MM.1S (cell line): Measurements from ENCODE around the gene CCL27.

Experiments
- DNase-seq: peaks from one replicate; pipeline ENCODE4 v3.0.0-alpha.2; 2015
- H2AFZ ChIP-seq: fragments of 300-600 bp; sonication (generic); 2 replicates; pipeline ENCODE4 v1.6.0; 2016; ENCODE audit warnings: antibody characterized with exemption, low read length
- H3F3A ChIP-seq: fragments of 300-600 bp; sonication (generic); 2 replicates; pipeline ENCODE4 v1.6.1; 2016; ENCODE audit warnings: mild to moderate bottlenecking, antibody characterized with exemption, low read length, moderate library complexity, mixed read lengths; ENCODE audit not compliant: insufficient read depth
- H3K27ac ChIP-seq: fragments of 300-600 bp; sonication (generic); 2 replicates; pipeline ENCODE4 v1.5.1; 2016; ENCODE audit warnings: mild to moderate bottlenecking, low read length
- H3K27me3 ChIP-seq: fragments of 300-600 bp; sonication (generic); replicated peaks from 2 replicates; pipeline ENCODE4 v1.6.0; 2016; ENCODE audit warnings: low read length; ENCODE audit not compliant: insufficient read depth
- H3K36me3 ChIP-seq: fragments of 300-600 bp; sonication (generic); replicated peaks from 2 replicates; pipeline ENCODE4 v1.6.1; 2016; ENCODE audit warnings: mild to moderate bottlenecking, low read length, mixed read lengths; ENCODE audit not compliant: insufficient read depth
- H3K4me1 ChIP-seq: fragments of 300-600 bp; sonication (generic); 2 replicates; pipeline ENCODE4 v1.6.1; 2016; ENCODE audit warnings: low read length, mixed read lengths
- H3K4me2 ChIP-seq: fragments of 300-600 bp; sonication (generic); 2 replicates; pipeline ENCODE4 v1.6.0; 2016; ENCODE audit warnings: low read depth, low read length
- H3K4me3 ChIP-seq: fragments of 300-600 bp; sonication (generic); 2 replicates; pipeline ENCODE4 v1.5.1; 2016; ENCODE audit warnings: low read length, mixed read lengths
- H3K79me2 ChIP-seq: fragments of 300-600 bp; sonication (generic); 2 replicates; pipeline ENCODE4 v1.6.1; 2016; ENCODE audit warnings: mixed run types, low read length, mixed read lengths
- H3K9ac ChIP-seq: fragments of 300-600 bp; sonication (generic); 2 replicates; pipeline ENCODE4 v1.6.1; 2016; ENCODE audit warnings: low read length, mixed read lengths
- H3K9me2 ChIP-seq: fragments of 300-600 bp; sonication (generic); replicated peaks from 2 replicates; pipeline ENCODE4 v1.6.1; 2016; ENCODE audit warnings: mild to moderate bottlenecking, low read length, mixed read lengths; ENCODE audit not compliant: insufficient read depth
- H3K9me3 ChIP-seq: fragments of 300-600 bp; sonication (generic); replicated peaks from 2 replicates; pipeline ENCODE4 v1.6.1; 2016; ENCODE audit warnings: mild to moderate bottlenecking, low read length, mixed read lengths; ENCODE audit not compliant: insufficient read depth
- H4K20me1 ChIP-seq: fragments of 300-600 bp; sonication (generic); 2 replicates; pipeline ENCODE4 v1.6.1; 2016; ENCODE audit warnings: mild to moderate bottlenecking, low read length, moderate library complexity, mixed read lengths; ENCODE audit not compliant: insufficient read depth
- CTCF ChIP-seq: fragments of 300-600 bp; sonication (generic); IDR thresholded peaks from 2 replicates; pipeline ENCODE4 v1.5.1; 2016; ENCODE audit warnings: antibody characterized with exemption, low read length, mixed read lengths
- EZH2 ChIP-seq: fragments of 300-600 bp; sonication (generic); optimal IDR thresholded peaks from 2 replicates; pipeline ENCODE3; 2017; ENCODE audit warnings: low read depth, mild to moderate bottlenecking, antibody characterized with exemption, low read length, mixed read lengths
- EZH2phosphoT487 ChIP-seq: fragments of 300-600 bp; sonication (generic); IDR thresholded peaks from 2 replicates; pipeline ENCODE4 v1.6.1; 2018; ENCODE audit warnings: antibody characterized with exemption, low read length

The CCL27 gene

GRCh38 chr9:34691936-34692315 lies 29.5 kb upstream of the CCL27 start:
- H3K27me3 ChIP-seq = no peaks in the 10 kb centered on the region
- H3K9me2 ChIP-seq = no peaks in the 10 kb centered on the region
- H2AFZ ChIP-seq = 0 out of 2 replicates have a peak overlapping the region, but pooled peaks have one; percentile 34
- no peaks in the 10 kb centered on the region for H3F3A ChIP-seq
- no peak overlapping the region for H3K4me3 ChIP-seq
- no peak overlapping the region for H3K27ac ChIP-seq
- TF ChIP-seq EZH2phosphoT487 (no peak), EZH2 (no peak), CTCF (no peak)
- H3K9ac ChIP-seq = no peak overlapping the region
- no peaks in the 10 kb centered on the region for H3K4me1 ChIP-seq
- H3K79me2 ChIP-seq = no peaks in the 10 kb centered on the region
- H3K9me3 ChIP-seq = no peaks in the 10 kb centered on the region
- no peak for DNase-seq
- no peaks in the 10 kb centered on the region for H3K36me3 ChIP-seq
- peak overlapping the region; percentile 3; the same call in 1 of the 2 replicates for H3K4me2 ChIP-seq
- H4K20me1 ChIP-seq = no peaks in the 10 kb centered on the region

GRCh38 chr9:34690983-34691935 lies 28.8 kb upstream of the CCL27 start, which contains the start of gene CCL19:
Gene CCL19 (minus strand): TSS chr9:34691276. CDS start chr9:34691139, 137 bp downstream.
- H3F3A ChIP-seq = no peaks in the 10 kb centered on the region
- H3K9me2 ChIP-seq = no peaks in the 10 kb centered on the region
- H3K9ac ChIP-seq = no peak within 1 kb of the TSS
- no peak for TF ChIP-seq EZH2
- no peak for TF ChIP-seq CTCF
- TF ChIP-seq EZH2phosphoT487 = no peak
- no peak within 1 kb of the TSS for H3K27ac ChIP-seq
- H3K79me2 ChIP-seq = no peaks in the 10 kb centered on the region
- H3K27me3 ChIP-seq = no peaks in the 10 kb centered on the region
- no peaks in the 10 kb centered on the region for H3K36me3 ChIP-seq
- 0 out of 2 replicates have a peak within 1 kb of the TSS, but pooled peaks have one; percentile 34 for H2AFZ ChIP-seq
- no peaks in the 10 kb centered on the region for H3K4me1 ChIP-seq
- H3K9me3 ChIP-seq = no peaks in the 10 kb centered on the region
- H3K4me3 ChIP-seq = no peak within 1 kb of the TSS
- no peak for DNase-seq
- H3K4me2 ChIP-seq = peak within 1 kb of the TSS; percentile 3; the same call in 1 of the 2 replicates
- no peaks in the 10 kb centered on the region for H4K20me1 ChIP-seq

- Histone ChIP-seq H3K9me2 (no peaks in the 10 kb centered on the region), H3K4me2 (no peak overlapping the region), H2AFZ (no peak overlapping the region), H3K4me1 (no peaks in the 10 kb centered on the region), H3K9me3 (no peaks in the 10 kb centered on the region), H4K20me1 (no peaks in the 10 kb centered on the region), H3F3A (no peaks in the 10 kb centered on the region), H3K36me3 (no peaks in the 10 kb centered on the region), H3K27ac (no peak overlapping the region), H3K27me3 (no peaks in the 10 kb centered on the region), H3K79me2 (no peaks in the 10 kb centered on the region), H3K9ac (no peak overlapping the region), H3K4me3 (no peak overlapping the region)
- TF ChIP-seq EZH2 (no peak), CTCF (no peak), EZH2phosphoT487 (no peak)
- no peak for DNase-seq
Observed at GRCh38 chr9:34689512-34689911, 27.1 kb upstream of the CCL27 start.
